HUES64 (cell line): Measurements from ENCODE around the gene AK9.

Experiments used
- H3K27ac ChIP-seq: 2 replicates; pipeline ENCODE4 v1.7.0; 2013; ENCODE audit warnings: low read depth, low read length, inconsistent platforms
- H3K27me3 ChIP-seq: 2 replicates; pipeline ENCODE4 v1.6.1; 2013; ENCODE audit warnings: mild to moderate bottlenecking, low read length; ENCODE audit not compliant: insufficient read depth
- H3K36me3 ChIP-seq: 2 replicates; pipeline ENCODE4 v1.6.1; 2013; ENCODE audit warnings: mild to moderate bottlenecking, low read length; ENCODE audit not compliant: insufficient read depth
- H3K4me1 ChIP-seq: 2 replicates; pipeline ENCODE4 v1.6.1; 2013; ENCODE audit warnings: mild to moderate bottlenecking, low read length, moderate library complexity; ENCODE audit not compliant: insufficient read depth
- H3K4me3 ChIP-seq: 2 replicates; pipeline ENCODE4 v1.5.1; 2013; ENCODE audit warnings: mild to moderate bottlenecking, low read length, moderate library complexity
- H3K9ac ChIP-seq: 2 replicates; pipeline ENCODE4 v1.6.1; 2013; ENCODE audit warnings: mild to moderate bottlenecking, low read depth, low read length
- H3K9me3 ChIP-seq: 2 replicates; pipeline ENCODE4 v1.6.1; 2013; ENCODE audit warnings: low read depth, low read length; ENCODE audit not compliant: insufficient read depth
- WGBS: fragments of 150-250, 120-280 bp; methylation state at CpG from one replicate; pipeline ENCODE4 v1.1.7; 2013; ENCODE audit warnings: missing lambda C conversion rate; 5-methylcytosine and 5-hydroxymethylcytosine counted together

Gene AK9

DNA sequence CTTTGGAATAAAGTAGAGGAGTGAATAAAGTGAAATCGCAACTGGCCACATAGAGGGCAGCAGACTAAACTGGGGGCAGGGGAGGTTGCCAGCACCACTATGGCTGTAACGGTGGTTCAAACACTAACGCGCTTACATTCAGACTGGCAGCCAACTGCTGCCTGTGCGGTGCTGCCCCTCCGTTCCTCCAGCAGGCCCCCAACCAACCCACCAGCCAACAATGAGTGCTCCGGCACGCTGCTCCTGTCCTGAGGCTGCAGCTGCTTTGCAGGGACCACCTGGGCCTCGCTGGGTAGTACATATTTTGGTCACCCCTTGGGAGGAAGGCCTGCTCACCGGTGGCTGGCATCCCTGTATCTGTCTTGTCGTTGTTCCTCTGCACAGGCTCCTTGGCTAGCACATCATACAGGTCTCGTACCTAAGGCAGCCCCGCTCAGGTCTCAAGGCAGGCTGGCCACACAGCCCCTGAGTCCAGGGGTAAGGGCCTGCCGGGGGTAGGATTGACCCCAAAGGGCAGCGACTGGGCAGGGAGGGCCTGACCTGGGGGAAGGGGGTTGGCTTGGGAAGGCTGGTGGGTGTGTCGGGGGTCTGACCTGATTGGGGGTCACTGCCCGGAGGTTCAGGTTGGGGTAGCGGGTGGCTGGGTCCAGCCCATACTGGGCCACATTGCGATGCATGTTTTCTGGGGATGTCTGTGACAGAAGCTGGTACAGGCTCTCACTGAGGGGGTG lies 241.8 kb downstream of the AK9 start:
- Histone ChIP-seq H3K36me3 (peaks cover 64% of the 10 kb centered on the region), H3K4me1 (peaks cover 2% of the 10 kb centered on the region; the same call in 1 of the 2 replicates), H3K27me3 (no peaks in the 10 kb centered on the region), H3K4me3 (no peak overlapping the region), H3K9me3 (no peaks in the 10 kb centered on the region), H3K27ac (no peak overlapping the region), H3K9ac (no peak overlapping the region)
- WGBS, result 95% methylated on average over 19 of the region's 19 CpGs

DNA sequence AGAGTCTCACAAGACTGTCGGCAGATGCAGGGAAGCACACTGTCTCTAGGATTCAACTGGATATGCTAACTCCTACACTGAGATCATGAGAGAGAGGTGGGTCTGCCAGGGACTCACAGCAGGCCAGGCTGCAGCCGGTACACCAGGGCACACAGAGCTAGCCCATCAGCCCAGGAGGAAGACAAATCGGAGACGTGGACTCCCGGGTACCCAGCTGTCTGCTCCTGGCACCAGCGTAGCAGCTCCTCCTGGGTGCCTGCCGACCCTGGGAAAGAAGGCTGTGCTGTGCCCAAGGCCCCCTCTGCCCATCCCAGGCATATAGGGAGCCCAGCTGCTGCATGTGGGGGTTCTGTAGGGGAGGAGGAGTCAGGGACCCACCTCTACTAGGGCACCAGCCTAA lies 242.4 kb downstream of the AK9 start:
- Histone ChIP-seq H3K27me3 (no peaks in the 10 kb centered on the region), H3K27ac (no peak overlapping the region), H3K9me3 (no peaks in the 10 kb centered on the region), H3K36me3 (peaks cover 69% of the 10 kb centered on the region), H3K4me3 (no peak overlapping the region), H3K4me1 (no peaks in the 10 kb centered on the region), H3K9ac (no peak overlapping the region)
- WGBS, result 93% methylated on average over 7 of the region's 7 CpGs

DNA sequence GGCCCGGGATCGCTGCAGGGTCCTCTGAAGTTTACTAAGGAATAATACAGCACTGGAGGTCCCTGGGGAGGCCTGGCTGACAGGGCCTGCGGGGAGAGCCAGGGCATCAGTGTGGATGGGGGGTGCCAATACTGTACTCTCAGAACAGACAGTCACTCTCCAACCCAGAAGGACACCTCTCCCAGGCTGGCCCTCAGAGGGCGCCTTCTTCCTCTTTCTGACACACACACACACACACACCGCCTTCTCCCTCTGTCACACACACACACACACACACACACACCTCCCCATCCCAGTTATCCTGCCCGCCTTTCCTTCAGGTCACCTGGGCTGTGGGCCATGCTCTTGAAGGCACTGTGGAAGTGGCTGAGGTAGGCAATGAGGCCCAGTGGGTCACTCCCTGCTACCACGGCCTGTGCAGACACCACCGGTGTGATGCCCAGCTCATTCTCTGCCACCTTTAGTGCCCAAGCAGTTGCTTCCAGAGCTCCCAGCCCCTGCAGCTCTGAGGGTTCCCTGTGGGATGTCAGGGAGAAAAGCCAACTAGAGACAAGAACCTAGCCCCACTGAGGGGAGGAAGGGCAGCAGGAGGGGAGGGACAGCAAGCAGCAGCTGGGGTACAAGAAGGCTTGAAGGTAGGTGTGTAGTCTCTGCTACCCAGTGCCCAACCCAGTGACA lies 243.0 kb downstream of the AK9 start:
- Histone ChIP-seq H3K4me3 (no peak overlapping the region), H3K27ac (no peak overlapping the region), H3K9me3 (no peaks in the 10 kb centered on the region), H3K36me3 (peaks cover 69% of the 10 kb centered on the region), H3K27me3 (no peaks in the 10 kb centered on the region), H3K4me1 (no peaks in the 10 kb centered on the region), H3K9ac (no peak overlapping the region)
- WGBS, result 91% methylated on average over 8 of the region's 8 CpGs

DNA sequence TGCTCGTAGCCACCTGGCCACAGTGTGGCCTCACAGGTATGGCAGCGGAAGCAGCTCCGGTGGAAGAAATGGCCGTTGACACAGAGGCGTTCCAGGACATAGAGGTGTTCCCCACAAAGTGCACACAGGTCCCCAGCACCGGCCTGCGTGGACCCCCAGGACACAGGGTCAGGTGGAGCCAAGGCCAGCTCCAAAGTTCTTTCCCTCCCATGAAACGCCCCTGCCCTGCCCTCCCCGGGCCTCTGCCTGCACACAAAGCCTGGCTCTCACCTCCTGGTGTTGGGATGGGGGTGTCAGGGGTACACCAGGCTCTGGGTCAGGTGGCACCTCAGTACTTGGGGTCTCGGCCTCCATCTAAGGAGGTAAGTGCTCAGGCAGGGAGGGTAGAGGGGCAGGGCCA lies 243.9 kb downstream of the AK9 start:
- Histone ChIP-seq H3K4me1 (no peaks in the 10 kb centered on the region), H3K27me3 (no peaks in the 10 kb centered on the region), H3K36me3 (peaks cover 71% of the 10 kb centered on the region), H3K9ac (no peak overlapping the region), H3K27ac (no peak overlapping the region), H3K4me3 (no peak overlapping the region), H3K9me3 (no peaks in the 10 kb centered on the region)
- WGBS, result 95% methylated on average over 10 of the region's 10 CpGs

DNA sequence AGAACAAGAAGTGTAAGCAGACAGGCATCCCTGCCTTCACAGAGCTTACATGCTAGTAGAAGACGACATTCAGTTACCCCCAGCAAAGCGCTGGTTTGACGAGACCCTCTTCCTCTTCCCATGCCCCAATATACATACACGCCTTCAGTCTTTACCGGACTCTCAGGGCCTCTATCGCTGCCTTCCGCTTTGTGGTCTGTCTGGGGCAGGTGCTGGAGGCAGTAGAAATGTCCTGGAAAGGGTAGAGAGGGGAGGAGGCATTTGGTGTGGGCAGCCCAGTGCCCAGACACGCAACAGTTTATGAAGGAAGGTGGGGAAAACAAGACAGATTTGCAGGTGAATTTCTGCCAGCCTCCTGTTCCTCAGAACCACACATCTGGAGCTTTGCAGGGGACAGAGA lies 244.5 kb downstream of the AK9 start:
- H3K36me3 ChIP-seq, result peaks cover 66% of the 10 kb centered on the region
- no peaks in the 10 kb centered on the region for H3K27me3 ChIP-seq
- H3K27ac ChIP-seq, result no peak overlapping the region
- H3K4me1 ChIP-seq, result peaks cover 3% of the 10 kb centered on the region; the same call in 1 of the 2 replicates
- H3K9ac ChIP-seq, result no peak overlapping the region
- H3K9me3 ChIP-seq, result no peaks in the 10 kb centered on the region
- 95% methylated on average over 8 of the region's 8 CpGs for WGBS
- no peak overlapping the region for H3K4me3 ChIP-seq

DNA sequence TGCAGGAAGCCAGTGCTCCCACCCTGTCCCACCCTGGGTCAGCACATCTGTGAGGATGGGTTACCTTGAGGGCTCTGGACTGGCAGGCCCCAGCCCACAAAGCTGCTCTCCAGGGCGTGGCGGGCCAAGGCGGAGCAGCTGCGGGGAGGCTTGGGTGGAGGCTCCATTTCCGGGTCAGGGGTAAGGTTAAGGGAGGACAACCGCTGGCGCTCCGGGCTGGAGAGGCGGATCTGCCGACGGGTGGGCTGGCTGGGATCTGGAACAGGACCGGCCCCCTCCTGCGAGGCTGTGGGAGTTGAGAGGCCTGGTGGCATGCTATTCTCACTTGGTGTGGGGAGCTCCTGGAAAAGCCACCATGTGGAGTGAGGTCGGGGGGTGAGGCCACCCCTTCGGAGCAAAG lies 244.9 kb downstream of the AK9 start:
- 93% methylated on average over 13 of the region's 15 CpGs for WGBS
- Histone ChIP-seq H3K36me3 (peaks cover 62% of the 10 kb centered on the region), H3K27me3 (no peaks in the 10 kb centered on the region)

DNA sequence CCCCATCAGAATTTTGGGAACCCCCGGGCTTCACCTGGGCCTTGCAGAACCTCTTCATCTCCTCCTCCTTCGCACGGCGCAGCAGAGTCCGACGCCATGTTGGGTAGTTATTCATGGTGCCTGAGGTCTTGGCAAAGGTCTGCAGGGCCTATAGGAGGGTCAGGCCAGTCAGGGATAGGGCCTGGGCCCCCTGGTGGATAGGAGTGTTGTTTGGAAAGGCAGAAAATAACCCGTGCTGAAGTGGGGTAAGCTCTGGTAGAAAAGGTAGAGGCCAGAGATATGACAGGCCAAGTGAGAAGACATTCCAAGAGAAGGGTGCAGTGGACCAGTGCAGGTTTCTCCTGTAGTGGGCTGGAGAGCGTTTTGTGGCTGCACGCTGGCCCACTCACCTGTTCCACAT lies 245.6 kb downstream of the AK9 start:
- Histone ChIP-seq H3K4me1 (peaks cover 5% of the 10 kb centered on the region; the same call in 1 of the 2 replicates), H3K27ac (no peak overlapping the region), H3K4me3 (no peak overlapping the region), H3K36me3 (peaks cover 59% of the 10 kb centered on the region), H3K27me3 (no peaks in the 10 kb centered on the region), H3K9ac (no peak overlapping the region), H3K9me3 (no peaks in the 10 kb centered on the region)
- 92% methylated on average over 9 of the region's 9 CpGs for WGBS

More for the DNA sequence above, 244.9 kb downstream of the AK9 start:
- Histone ChIP-seq H3K4me3 (no peak overlapping the region), H3K9ac (no peak overlapping the region), H3K9me3 (no peaks in the 10 kb centered on the region), H3K4me1 (peaks cover 5% of the 10 kb centered on the region; the same call in 1 of the 2 replicates), H3K27ac (no peak overlapping the region)

DNA sequence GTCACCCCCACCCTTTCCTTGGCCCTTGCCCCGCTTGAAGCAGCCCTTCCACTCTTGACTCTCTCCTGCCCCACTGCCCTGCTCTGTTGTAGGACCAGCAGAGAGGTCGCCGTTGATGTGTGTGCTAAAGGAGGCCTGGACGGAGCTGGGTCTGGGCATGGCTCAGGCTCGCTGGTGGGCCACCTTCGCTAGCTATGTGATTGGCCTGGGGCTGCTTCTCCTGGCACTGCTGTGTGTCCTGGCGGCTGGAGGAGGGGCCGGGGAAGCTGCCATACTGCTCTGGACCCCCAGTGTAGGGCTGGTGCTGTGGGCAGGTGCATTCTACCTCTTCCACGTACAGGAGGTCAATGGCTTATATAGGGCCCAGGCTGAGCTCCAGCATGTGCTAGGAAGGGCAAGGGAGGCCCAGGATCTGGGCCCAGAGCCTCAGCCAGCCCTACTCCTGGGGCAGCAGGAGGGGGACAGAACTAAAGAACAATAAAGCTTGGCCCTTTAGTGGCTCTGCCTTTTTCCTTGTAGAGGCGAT lies 247.5 kb downstream of the AK9 start:
- Histone ChIP-seq H3K9me3 (no peaks in the 10 kb centered on the region), H3K27ac (no peak overlapping the region), H3K4me3 (no peak overlapping the region), H3K9ac (no peak overlapping the region), H3K27me3 (peaks cover 13% of the 10 kb centered on the region; the same call in 1 of the 2 replicates), H3K36me3 (peaks cover 53% of the 10 kb centered on the region), H3K4me1 (peaks cover 9% of the 10 kb centered on the region; the same call in 1 of the 2 replicates)
- WGBS, result 90% methylated on average over 10 of the region's 10 CpGs
